Measurements from ENCODE around the gene FOXI1. TPM values are rescaled to one million over a fixed set of nuclear protein-coding genes. Genes with fewer than 3 reads are reported as not detected.

The FOXI1 gene
- total RNA-seq, 2 donors from 2014 or later = not detected

- Histone ChIP-seq H3K4me1 (no peaks in the 10 kb centered on the region), H3K36me3 (no peaks in the 10 kb centered on the region), H3K27ac (no peak overlapping the region), H3K27me3 (no peaks in the 10 kb centered on the region), H3K4me3 (no peak overlapping the region), H3K9me3 (peaks cover 0 to 8% of the 10 kb centered on the region in 2 donors)
- DNase-seq (ENCODE audit: low spot score) = no peak
- no peak for TF ChIP-seq CTCF (IDR thresholded peaks at IDR 0.05)
These were observed 26.7 kb downstream of the FOXI1 start for GRCh38 chr5:170132269-170132975.

GRCh38 chr5:170132976-170133448, 27.3 kb downstream of the FOXI1 start:
- Histone ChIP-seq H3K4me3 (no peak overlapping the region), H3K4me1 (no peaks in the 10 kb centered on the region), H3K27me3 (no peaks in the 10 kb centered on the region), H3K27ac (no peak overlapping the region), H3K9me3 (peaks cover 0 to 3% of the 10 kb centered on the region in 2 donors), H3K36me3 (no peaks in the 10 kb centered on the region)
- no peak for TF ChIP-seq CTCF (IDR thresholded peaks at IDR 0.05)
- no peak for DNase-seq (ENCODE audit: low spot score)

GRCh38 chr5:170135796-170136490, 30.2 kb downstream of the FOXI1 start:
- no peak overlapping the region for H3K27ac ChIP-seq

GRCh38 chr5:170136506-170136905, 30.8 kb downstream of the FOXI1 start:
- Histone ChIP-seq H3K27me3 (no peaks in the 10 kb centered on the region), H3K4me1 (no peaks in the 10 kb centered on the region), H3K4me3 (no peak overlapping the region), H3K9me3 (no peaks in the 10 kb centered on the region), H3K36me3 (no peaks in the 10 kb centered on the region), H3K27ac (no peak overlapping the region)
- DNase-seq (ENCODE audit: low spot score) = no peak
- no peak for TF ChIP-seq CTCF (IDR thresholded peaks at IDR 0.05)

More at GRCh38 chr5:170135796-170136490, 30.2 kb downstream of the FOXI1 start:
- H3K4me1 ChIP-seq = no peaks in the 10 kb centered on the region
- no peaks in the 10 kb centered on the region for H3K27me3 ChIP-seq
- no peak for DNase-seq (ENCODE audit: low spot score)
- TF ChIP-seq CTCF (IDR thresholded peaks at IDR 0.05) = no peak
- H3K36me3 ChIP-seq = no peaks in the 10 kb centered on the region
- no peak overlapping the region for H3K4me3 ChIP-seq
- no peaks in the 10 kb centered on the region for H3K9me3 ChIP-seq

- H3K27me3 ChIP-seq = no peaks in the 10 kb centered on the region
- no peak overlapping the region for H3K4me3 ChIP-seq
- DNase-seq (ENCODE audit: low spot score) = no peak
- H3K4me1 ChIP-seq = no peaks in the 10 kb centered on the region
- no peak for TF ChIP-seq CTCF (IDR thresholded peaks at IDR 0.05)
- no peak overlapping the region for H3K27ac ChIP-seq
- no peaks in the 10 kb centered on the region for H3K9me3 ChIP-seq
- no peaks in the 10 kb centered on the region for H3K36me3 ChIP-seq
These were observed 32.1 kb downstream of the FOXI1 start for GRCh38 chr5:170137694-170138214.
